ENCODE results near the gene BIRC7.

Gene BIRC7

DNA sequence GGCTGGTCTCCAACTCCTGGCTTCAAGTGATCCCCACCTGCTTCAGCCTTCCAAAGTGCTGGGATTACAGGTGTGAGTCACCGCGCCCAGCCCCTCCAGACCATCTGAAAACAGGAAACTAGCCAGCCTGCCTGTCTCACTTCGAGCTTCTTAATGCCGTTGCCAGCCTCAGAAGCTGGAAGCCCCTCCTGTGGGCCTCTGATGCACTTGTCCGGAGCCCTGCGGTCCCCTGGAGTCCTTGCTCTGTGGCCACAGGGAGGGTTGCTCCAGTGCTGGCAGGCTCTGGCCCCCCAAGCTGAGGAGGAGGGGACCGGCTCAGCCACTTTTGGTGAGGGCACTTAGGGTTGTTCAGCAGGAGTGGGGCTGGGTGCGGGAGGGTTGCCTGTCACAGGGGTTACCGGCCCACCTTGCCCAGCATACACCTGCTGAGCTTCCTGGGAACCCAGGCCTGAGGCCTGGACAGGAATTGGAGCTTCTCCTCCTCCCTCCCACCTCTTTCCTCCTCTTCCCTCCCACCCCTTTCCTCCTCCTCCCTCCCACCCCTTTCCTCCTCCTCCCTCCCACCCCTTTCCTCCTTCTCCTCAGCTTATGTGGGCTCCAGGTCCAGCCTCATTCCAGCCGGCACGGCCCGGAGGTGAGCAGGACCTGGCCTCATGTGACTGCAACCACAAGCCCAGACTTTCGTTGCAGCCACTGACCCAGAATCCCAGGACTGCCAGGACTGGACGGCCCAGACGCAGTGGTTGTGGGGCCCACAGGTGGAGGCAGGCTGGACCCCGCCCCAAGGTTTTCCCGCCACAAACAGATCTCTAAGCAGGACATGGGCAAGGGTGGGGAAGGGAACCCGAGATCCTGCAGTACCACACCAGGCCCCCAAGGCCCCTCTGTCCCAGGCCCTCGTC is 9.4 kb upstream of the BIRC7 start:
- DNase-seq, result no peak

GRCh38 chr20:63227260-63227659 is 8.4 kb upstream of the BIRC7 start:
- DNase-seq, result no peak

- DNase-seq, result no peak
These were observed 6.9 kb upstream of the BIRC7 start for GRCh38 chr20:63228806-63229205.

- DNase-seq, result peak; percentile 77
These were observed 4.9 kb upstream of the BIRC7 start for GRCh38 chr20:63230800-63231268.

GRCh38 chr20:63232235-63233060 is 3.3 kb upstream of the BIRC7 start:
- no peak for DNase-seq

- DNase-seq, result no peak
These were observed 2.7 kb upstream of the BIRC7 start for GRCh38 chr20:63233061-63233344.

DNA sequence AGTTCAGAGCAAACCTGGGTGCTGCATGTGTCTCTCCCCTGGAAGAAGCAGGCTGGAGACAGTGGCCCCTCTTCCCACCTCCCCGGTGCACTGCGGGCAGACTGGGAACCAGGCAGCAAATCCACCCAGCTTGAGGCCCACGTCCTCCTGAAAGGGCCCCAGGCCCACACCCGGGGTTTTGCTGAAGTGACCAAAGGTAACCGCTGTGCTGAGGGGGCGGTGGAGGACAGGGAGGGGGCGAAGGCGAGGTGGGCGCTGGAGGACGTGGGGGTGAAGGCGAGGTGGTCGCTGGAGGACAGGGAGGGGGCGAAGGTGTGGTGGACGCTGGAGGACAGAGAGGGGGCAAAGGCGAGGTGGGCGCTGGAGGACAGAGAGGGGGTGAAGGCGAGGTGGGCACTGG is 1.8 kb upstream of the BIRC7 start:
- DNase-seq, result no peak

DNA sequence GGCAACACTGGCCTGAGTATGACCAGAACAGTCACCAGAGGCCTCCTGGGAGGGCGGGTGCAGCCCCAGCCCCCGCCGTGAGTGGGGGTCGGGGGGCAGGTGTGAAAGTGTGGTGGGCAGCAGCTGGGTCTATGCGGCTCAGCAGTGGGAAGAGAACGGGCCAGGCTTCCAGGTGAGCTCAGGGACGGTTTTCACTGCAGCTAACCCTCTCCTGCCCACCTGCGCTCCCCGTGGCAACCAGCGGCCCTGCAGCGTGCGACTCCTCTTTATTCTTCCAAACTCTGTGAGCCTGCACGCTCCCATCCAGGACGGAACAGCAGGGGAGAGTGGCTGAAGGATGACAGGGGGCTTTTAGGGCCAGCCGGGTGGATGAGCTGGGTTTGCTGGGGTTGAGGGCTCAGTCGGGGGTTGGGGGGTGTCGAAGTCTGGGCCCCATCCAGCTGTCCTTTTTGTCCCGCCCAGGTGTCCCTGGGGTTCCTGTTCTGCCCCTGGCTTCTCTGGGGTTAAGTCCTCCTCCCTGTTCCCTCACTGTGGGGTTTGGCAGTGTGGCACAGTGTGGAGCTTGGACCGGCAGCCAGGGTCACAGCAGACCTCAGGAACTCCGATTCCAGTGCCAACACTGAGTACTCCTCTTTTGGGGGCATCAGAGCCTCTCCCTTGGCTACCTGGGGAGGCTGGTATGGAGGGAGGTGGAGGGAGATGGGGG is 859 bp upstream of the BIRC7 start:
- no peak for DNase-seq

DNA sequence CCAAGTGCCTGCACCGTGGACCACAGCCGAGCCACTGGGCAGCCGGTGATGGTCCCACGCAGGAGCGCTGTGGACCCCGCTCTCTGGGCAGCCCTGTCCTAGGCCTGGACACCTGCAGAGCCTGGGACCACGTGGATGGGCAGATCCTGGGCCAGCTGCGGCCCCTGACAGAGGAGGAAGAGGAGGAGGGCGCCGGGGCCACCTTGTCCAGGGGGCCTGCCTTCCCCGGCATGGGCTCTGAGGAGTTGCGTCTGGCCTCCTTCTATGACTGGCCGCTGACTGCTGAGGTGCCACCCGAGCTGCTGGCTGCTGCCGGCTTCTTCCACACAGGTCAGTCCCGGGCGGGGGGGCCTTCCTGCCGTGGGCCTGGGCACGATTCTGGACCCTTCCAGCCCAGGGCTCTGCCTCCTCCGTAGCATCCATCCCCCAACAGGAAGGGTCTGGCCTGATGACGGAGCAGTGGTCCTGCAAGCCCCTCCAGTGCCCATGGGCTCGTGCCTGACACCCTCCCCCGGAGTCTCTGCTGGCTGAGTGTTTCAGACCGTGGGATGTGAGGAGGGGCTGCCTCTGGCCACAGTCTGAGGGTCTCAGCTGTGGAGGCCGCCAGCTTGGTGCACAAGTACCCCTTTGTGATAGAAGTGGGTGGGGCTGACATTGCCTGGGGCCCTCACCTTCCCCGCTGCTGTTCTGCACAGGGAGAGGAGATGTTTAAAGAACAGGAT is 572 bp downstream of the BIRC7 start:
- no peak for DNase-seq

DNA sequence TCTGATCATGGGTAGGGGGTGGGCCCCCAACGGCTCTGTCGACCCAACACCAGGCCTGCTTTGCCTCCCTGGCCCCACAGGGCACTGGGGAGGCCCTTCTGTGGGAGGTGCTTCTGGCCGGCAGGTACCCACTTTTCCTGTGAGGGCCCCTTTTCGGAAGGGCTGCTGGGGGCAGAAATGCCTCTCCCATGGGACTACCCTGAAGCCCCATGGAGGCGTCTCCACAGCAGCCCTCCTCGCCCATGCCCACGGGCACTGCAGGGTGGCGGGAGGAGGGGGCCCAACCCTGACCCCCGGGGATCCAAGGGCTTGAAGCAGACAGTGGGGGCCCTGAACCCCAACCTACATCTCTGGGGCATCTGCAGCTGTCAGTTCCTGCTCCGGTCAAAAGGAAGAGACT is 2.3 kb downstream of the BIRC7 start:
- no peak for DNase-seq

DNA sequence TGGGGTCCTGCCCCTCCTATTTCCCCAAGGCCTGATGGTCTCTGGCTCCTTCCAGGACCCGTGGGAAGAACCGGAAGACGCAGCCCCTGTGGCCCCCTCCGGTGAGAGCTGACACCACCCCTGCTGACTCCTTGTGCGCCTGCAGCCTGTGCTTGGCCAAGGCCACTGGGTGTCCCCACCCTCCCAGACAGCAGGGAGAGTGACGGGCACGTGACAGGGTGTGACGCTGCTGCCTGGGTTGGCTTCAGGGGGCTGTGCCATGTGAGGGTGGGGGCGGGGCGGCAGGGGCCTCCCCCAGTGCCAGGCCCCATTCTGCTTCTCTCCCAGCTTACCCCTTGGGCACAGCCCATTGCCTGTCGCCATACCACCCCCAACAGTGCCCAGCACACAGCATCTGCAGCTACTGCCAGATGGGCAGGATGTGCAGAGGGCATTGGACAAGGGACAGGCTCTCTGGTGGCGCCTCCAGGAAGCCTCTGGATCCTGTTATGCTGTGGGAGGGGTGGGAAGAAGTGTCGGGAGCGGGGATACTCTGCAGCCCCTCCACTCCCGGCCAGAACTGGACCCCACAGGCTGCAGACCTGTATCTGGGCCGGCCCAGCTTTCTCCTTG is 2.9 kb downstream of the BIRC7 start:
- DNase-seq, result no peak

GRCh38 chr20:63239431-63239830 is 3.7 kb downstream of the BIRC7 start:
- no peak for DNase-seq

DNA sequence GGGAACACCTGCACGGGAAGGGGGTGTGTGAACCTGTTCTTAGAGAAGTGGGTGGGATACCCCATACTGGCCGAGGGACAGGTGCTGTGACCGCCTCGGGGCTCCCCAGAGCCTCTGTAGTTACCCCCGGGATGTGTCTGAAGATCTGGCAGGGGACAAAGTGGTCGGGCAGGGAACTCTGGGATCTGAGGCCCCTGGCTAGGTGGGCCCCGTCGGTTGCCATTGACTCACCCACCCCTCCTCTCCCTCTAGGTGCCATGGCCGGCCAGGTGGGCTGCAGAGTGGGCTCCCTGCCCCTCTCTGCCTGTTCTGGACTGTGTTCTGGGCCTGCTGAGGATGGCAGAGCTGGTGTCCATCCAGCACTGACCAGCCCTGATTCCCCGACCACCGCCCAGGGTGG is 4.3 kb downstream of the BIRC7 start:
- DNase-seq, result no peak

DNA sequence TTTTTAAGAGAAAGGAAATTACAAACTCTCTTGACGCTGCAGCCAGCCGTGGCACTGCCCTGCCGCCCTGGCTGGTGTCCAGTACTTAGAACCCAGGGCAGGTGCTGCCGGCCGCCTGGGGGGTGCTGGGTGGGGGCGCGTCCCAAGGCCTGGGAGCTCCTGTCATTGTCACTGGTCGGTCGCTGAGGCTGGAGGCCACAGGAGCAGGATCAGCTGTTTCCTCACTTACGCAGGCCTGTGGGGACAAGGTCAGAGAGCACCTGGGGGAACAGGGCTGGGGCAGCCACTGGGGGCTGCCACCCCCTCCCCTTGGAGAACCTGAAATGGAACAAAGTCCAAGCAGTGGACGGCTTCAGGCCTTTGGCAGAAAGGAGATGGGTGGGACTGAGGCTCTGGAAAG is 5.6 kb downstream of the BIRC7 start:
- DNase-seq, result no peak

DNA sequence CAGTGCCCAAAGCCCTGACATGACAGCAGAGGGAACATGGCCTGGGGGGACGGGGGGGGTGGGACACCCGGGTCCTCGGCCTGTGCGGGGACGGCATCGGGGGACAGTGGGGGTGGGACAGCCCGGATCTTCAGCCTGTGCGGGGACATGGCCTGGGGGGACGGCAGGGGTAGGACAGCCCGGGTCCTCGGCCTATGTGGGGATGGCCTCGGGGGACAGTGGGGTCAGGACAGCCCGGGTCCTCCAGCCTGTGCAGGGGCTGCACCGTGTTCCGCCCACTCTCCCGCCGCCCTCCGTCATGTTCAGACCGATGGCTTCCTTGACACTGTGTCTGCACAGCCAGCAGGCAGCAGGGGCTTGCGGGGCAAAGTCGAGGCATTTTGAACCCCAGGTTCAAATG is 7.0 kb downstream of the BIRC7 start:
- DNase-seq, result no peak

- DNase-seq, result no peak
These were observed 8.0 kb downstream of the BIRC7 start for GRCh38 chr20:63243604-63244247.

DNA sequence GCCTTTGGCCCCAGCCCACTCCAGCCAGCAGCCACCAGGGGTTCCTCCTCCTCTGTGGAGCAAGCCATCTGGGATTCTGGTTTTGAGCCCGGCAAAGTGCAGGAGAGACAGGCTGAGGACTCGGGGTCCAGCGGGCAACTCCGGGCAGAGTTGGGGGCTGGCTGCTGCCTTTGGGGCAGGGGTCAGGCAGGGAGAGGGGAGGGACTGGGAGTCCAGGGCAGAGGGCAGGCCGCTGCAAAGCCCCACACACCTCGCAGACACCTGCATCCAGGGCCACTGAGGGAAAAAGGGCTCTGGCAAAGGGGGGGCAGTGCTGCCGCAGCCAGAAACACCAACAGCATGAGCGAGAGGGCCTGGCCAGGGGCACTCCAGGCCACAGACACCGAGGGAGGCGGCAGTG is 8.8 kb downstream of the BIRC7 start:
- no peak for DNase-seq

- DNase-seq, result no peak
These were observed 11.0 kb downstream of the BIRC7 start for GRCh38 chr20:63246490-63247288.

DNA sequence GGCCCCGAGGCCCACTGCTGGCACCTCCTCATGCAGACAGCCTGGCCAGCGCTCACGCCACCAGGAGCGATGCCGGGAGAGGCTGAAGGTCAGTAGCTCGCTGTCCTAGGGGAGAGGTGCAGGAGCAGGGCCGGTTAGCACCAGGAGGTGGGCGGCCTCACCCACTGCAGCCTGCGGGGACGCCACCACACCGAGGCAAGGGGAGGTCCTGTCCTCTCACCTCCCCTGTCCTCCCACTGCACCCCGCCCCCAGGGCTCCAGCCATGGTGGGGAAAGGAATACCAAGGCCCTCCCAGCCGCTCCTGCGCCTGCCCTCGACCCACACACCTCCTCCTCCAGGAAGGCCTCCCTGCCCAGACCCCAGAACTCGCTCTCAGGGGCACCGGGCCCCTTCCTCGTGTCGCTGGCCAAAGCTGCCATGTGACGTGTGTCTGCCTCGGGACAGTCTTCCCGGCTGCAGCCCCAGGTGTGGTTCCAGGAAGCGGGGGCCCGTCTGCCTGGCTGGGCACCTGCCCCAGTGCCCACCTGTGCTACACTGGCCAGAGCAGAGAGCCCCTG is 12.0 kb downstream of the BIRC7 start:
- DNase-seq, result no peak

- DNase-seq, result no peak
These were observed 13.3 kb downstream of the BIRC7 start for GRCh38 chr20:63248835-63249591.
